Measurements from ENCODE around the gene SYPL2. TPM values are rescaled to one million over a fixed set of nuclear protein-coding genes. Genes with fewer than 3 reads are reported as not detected.
"Not testable (repeated sequence)": the region's sequence is repeated elsewhere in the genome, so short reads cannot be mapped to it uniquely, and the experiment has no call there.

Gene SYPL2
- total RNA-seq, 1 experiment from 2014 or later = 1.3 TPM

DNA sequence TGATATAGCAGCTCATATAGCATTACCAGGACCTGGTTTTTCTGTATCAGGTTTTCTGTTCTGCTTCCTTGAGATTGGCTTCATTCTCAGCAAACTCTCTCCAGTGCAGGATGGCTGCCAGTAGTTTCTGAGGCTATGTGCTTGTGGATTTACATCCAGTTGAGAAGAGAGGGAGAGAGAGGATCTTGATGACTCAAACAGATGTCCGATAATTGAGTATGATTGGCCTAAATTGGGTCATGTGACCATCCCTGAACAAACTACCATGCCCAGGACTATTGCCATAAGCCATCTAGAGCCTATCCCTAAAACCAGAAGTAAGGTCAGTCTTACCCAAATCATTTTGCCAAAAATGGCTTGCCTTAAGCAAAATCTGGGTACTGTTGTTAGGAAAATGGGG is 22.0 kb upstream of the SYPL2 start (continued):
- TF ChIP-seq POLR2A (IDR thresholded peaks at IDR 0.05; ENCODE audit: borderline replicate concordance, extremely low read depth, insufficient read depth, insufficient read length) (no peak), YY1 (IDR thresholded peaks at IDR 0.05; ENCODE audit: extremely low read depth, insufficient replicate concordance, low read depth, low read length) (no peak), JUND (IDR thresholded peaks at IDR 0.05) (no peak)

DNA sequence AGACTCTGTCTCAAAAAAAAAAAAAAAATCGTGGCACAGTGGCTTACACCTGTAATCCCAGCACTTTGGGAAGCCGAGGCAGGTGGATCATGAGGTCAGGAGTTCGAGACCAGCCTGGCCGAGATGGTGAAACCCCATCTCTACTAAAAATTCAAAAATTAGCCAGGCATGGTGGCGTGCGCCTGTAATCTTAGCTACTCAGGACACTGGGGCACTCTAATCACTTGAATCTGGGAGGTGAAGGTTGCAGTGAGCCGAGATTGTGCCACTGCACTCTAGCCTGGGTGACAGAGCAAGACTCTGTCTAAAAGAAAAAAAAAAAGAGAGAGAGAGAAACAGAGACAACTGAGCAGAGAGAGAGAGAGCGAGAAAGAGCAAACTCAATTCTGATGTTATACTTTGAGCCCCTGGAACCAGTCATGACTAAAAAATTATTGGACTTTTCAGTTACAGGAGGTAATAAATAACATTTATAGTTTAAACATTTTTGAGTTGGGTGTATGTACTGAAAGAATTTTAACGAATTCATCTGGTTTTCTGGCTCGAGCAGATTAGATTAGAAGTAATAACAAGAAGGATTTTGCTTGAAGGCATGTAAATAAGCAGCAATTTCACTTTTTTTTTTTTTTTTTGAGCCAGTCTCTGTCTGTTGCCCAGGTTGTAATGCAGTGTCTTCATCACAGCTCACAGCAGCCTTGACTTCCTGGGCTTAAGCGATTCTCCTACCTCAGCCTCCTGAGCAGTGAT is 20.2 kb upstream of the SYPL2 start:
- H3K27me3 ChIP-seq (ENCODE audit: insufficient read depth, low read length); H3K4me1 ChIP-seq (ENCODE audit: control insufficient read depth in 1 of 2, insufficient read depth in 2 of 2, low read length in 2 of 2); H3K9ac ChIP-seq (ENCODE audit: low read length); H3K4me2 ChIP-seq (ENCODE audit: low read length); H3K79me2 ChIP-seq (ENCODE audit: insufficient read depth, low read length); intact Hi-C loops (cut with micrococcal nuclease); POLR2A ChIA-PET; BruUV-seq (replicated peaks); DNase-seq (ENCODE audit: low read depth, low spot score); H2AFZ ChIP-seq (ENCODE audit: low read depth, low read length, poor library complexity, severe bottlenecking); H3K36me3 ChIP-seq (ENCODE audit: control insufficient read depth in 1 of 2, insufficient read depth in 2 of 2, low read length in 2 of 2); H4K20me1 ChIP-seq (ENCODE audit: insufficient read depth); RAD21 ChIA-PET (ENCODE audit: low non-redundant PET in 1 of 2, low total read pairs in 2 of 2, uncharacterized antibody in 2 of 2, unreplicated experiment in 2 of 2); H3K4me3 ChIP-seq (replicated peaks in 1 of 2; ENCODE audit: low read depth in 1 of 2, low read length in 2 of 2); H3K9me3 ChIP-seq (ENCODE audit: control insufficient read depth in 1 of 2, insufficient read depth in 1 of 2, low read depth in 1 of 2, low read length in 2 of 2); CTCF ChIA-PET; H3K27ac ChIP-seq (ENCODE audit: low read depth, low read length); H3K9me2 ChIP-seq (ENCODE audit: insufficient read depth); ATAC-seq: not testable (repeated sequence)

DNA sequence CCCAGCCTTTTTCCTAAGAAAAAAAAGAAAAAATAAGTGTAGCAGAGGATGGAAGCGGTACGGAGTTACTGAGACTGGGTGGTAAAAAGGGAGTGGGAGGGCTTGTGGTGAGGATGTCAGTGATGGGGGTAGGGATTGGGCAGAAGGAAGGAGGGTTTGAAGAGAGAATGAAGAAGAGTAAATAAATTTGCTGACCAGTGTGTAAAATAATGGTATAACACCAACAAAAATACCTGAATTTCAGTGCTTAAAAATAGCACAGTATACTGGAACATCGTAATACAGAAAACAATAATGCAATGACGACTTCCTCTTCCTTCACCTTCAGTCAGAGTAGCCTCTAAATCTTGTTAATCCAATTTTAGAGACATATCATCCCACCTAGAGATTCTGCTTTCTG is 18.8 kb upstream of the SYPL2 start:
- BruUV-seq (replicated peaks) = no TSS peak
- DNase-seq (ENCODE audit: low read depth, low spot score) (no peak), ATAC-seq (no peak)
- RAD21 ChIA-PET (ENCODE audit: low non-redundant PET in 1 of 2, low total read pairs in 2 of 2, uncharacterized antibody in 2 of 2, unreplicated experiment in 2 of 2) = no interaction called here
- no peaks in the 10 kb centered on the region for H3K27me3 ChIP-seq (ENCODE audit: insufficient read depth, low read length)
- TF ChIP-seq CEBPB (IDR thresholded peaks at IDR 0.05; ENCODE audit: low read depth) = no peak
- no peak for TF ChIP-seq SRF (IDR thresholded peaks at IDR 0.05; ENCODE audit: low read depth)
- TF ChIP-seq ZFX (IDR thresholded peaks at IDR 0.05) = no peak
- TF ChIP-seq, protein P1, sequence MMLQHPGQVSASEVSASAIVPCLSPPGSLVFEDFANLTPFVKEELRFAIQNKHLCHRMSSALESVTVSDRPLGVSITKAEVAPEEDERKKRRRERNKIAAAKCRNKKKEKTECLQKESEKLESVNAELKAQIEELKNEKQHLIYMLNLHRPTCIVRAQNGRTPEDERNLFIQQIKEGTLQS (IDR thresholded peaks at IDR 0.05) = no peak
- POLR2A ChIA-PET = no interaction called here
- no peak overlapping the region for H2AFZ ChIP-seq (ENCODE audit: low read depth, low read length, poor library complexity, severe bottlenecking)
- H4K20me1 ChIP-seq (ENCODE audit: insufficient read depth) = no peaks in the 10 kb centered on the region
- no peaks in the 10 kb centered on the region for H3K79me2 ChIP-seq (ENCODE audit: insufficient read depth, low read length)
- no peaks in the 10 kb centered on the region for H3K9me2 ChIP-seq (ENCODE audit: insufficient read depth)
- intact Hi-C loops (cut with micrococcal nuclease) = no loop called here
- no peaks in the 10 kb centered on the region for H3K36me3 ChIP-seq (ENCODE audit: control insufficient read depth in 1 of 2, insufficient read depth in 2 of 2, low read length in 2 of 2)
- H3K9me3 ChIP-seq (ENCODE audit: control insufficient read depth in 1 of 2, insufficient read depth in 1 of 2, low read depth in 1 of 2, low read length in 2 of 2) = no peaks in the 10 kb centered on the region
- no peaks in the 10 kb centered on the region for H3K4me1 ChIP-seq (ENCODE audit: control insufficient read depth in 1 of 2, insufficient read depth in 2 of 2, low read length in 2 of 2)
- H3K4me3 ChIP-seq (replicated peaks in 1 of 2; ENCODE audit: low read depth in 1 of 2, low read length in 2 of 2) = no peak overlapping the region
- no peak overlapping the region for H3K9ac ChIP-seq (ENCODE audit: low read length)
- H3K4me2 ChIP-seq (ENCODE audit: low read length) = no peak overlapping the region
- H3K27ac ChIP-seq (ENCODE audit: low read depth, low read length) = no peak overlapping the region
- CTCF ChIA-PET = no interaction called here
